Esophagus squamous epithelium (tissue), 5 donors: ENCODE data around the gene NUDT3. TPM values are rescaled to one million over a fixed set of nuclear protein-coding genes. Genes with fewer than 3 reads are reported as not detected.

Experiments
- DNase-seq: peaks from one replicate; lab custom pipeline; 2025; lab: John Stamatoyannopoulos, UW
- H3K27ac ChIP-seq, 4 donors: fragments of 200-600 bp; sonication (generic); one replicate each; pipeline ENCODE4 v1.5.1; 2016 to 2019; ENCODE audit warnings: mild to moderate bottlenecking in 1 of 4
- H3K27me3 ChIP-seq, 4 donors: fragments of 200-600 bp; sonication (generic); 1 replicate in 3 of 4; 2 replicates in 1 of 4; pipeline versions ENCODE4 v1.5.1 to v1.6.0; 2017 to 2021; ENCODE audit warnings: antibody characterized with exemption in 1 of 4
- H3K36me3 ChIP-seq, 3 donors: fragments of 200-600 bp; sonication (generic); one replicate each; pipeline ENCODE4 v1.5.1; 2016 to 2019
- H3K4me1 ChIP-seq, 3 donors: fragments of 200-600 bp; sonication (generic); one replicate each; pipeline ENCODE4 v1.5.1; 2017 to 2019
- H3K4me3 ChIP-seq, 4 donors: fragments of 200-600 bp; sonication (generic); 1 replicate in 3 of 4; 2 replicates in 1 of 4; pipeline ENCODE4 v1.5.1; 2016 to 2019; ENCODE audit warnings: mild to moderate bottlenecking in 2 of 4, moderate library complexity in 1 of 4
- H3K9me3 ChIP-seq, 3 donors: fragments of 200-600 bp; sonication (generic); one replicate each; pipeline ENCODE4 v1.5.1; 2016 to 2019
- POLR2A ChIP-seq, 4 donors: fragments of 450-650 bp; IDR thresholded peaks; one replicate each; pipeline ENCODE4 v1.6.1; 2017; ENCODE audit warnings: antibody characterized with exemption in 4 of 4, mild to moderate bottlenecking in 4 of 4, moderate library complexity in 3 of 4
- WGBS, 2 donors: methylation state at CpG; one replicate each; pipeline ENCODE4 v1.1.5; 2018; 5-methylcytosine and 5-hydroxymethylcytosine counted together
- intact Hi-C: fragments of 100-400 bp; cut with DNase I; formaldehyde crosslinking; loops from one replicate; pipeline ENCODE4 v1.15.0; 2022
- total RNA-seq, 4 donors: library from RNA; depleted of rRNA; stranded (reverse); fragments of >200 nt; gene quantifications; one replicate each; pipeline ENCODE4 v1.1.0, GENCODE V29; 2016
- TF ChIP-seq, protein P1 (sequence below), 6 experiments: fragments of 450-650 bp in 4 of 6; fragments of 200-600 bp in 2 of 6; sonication (generic) in 2 of 6; IDR thresholded peaks; one replicate each; pipeline ENCODE4 v1.5.1; 2016 to 2019; ENCODE audit warnings: antibody characterized with exemption in 6 of 6, mild to moderate bottlenecking in 4 of 6, moderate library complexity in 4 of 6
- donor health status: DM: yes; HTN: yes; CAD: no.

NUDT3 gene
- total RNA-seq, 4 donors from 2014 or later, result 14.9 to 33.4 (median 22.4) TPM

DNA sequence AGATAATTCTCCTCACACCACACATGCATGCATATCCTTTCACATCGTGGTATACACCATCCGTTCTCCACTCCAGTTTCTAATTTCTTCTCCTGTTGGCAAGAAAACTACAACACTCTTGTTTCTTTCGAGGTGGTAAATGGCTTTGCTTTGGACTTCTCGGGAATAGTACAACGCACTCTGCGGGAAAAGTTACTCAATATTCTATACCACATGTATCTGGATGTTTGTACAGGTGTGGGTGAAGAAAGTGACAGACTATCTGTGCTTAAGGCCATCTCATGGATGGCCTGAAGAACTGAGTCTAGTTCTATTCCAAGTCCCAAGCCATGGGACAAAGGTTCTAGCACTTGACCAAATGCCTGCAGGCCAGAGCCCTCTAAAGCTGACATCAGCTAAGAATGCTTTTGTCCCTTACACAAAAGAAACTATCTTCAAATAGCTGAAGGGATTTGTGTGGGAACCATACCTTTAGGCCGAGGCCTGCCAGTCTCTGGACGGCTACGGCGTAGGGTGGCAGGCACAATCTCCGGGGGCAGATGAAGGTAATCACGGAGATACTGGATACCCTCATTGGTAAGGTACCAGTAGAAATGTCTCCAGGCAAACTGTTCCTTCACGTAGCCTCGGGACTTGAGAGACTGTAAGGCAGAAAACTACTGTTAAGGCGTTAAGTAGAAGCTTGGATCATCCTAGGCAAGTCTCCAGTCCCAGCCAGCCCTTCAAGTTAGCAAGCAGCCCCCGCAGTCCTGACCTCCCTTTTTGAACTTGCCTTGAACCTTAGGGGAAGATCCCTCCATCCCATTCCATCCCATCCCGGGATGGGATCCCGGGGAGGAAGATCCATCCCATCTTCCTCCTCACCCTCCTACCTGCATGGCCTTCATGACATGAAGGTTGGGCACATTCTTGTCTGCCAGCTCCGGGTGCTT lies 32.0 kb upstream of the NUDT3 start:
- TF ChIP-seq POLR2A (IDR thresholded peaks at IDR 0.05), result no peak
- TF ChIP-seq, protein P1, sequence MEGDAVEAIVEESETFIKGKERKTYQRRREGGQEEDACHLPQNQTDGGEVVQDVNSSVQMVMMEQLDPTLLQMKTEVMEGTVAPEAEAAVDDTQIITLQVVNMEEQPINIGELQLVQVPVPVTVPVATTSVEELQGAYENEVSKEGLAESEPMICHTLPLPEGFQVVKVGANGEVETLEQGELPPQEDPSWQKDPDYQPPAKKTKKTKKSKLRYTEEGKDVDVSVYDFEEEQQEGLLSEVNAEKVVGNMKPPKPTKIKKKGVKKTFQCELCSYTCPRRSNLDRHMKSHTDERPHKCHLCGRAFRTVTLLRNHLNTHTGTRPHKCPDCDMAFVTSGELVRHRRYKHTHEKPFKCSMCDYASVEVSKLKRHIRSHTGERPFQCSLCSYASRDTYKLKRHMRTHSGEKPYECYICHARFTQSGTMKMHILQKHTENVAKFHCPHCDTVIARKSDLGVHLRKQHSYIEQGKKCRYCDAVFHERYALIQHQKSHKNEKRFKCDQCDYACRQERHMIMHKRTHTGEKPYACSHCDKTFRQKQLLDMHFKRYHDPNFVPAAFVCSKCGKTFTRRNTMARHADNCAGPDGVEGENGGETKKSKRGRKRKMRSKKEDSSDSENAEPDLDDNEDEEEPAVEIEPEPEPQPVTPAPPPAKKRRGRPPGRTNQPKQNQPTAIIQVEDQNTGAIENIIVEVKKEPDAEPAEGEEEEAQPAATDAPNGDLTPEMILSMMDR (IDR thresholded peaks at IDR 0.05), result no peak
- no peak for DNase-seq
- Histone ChIP-seq H3K4me1 (peaks cover 14 to 44% (median 25%) of the 10 kb centered on the region in 3 donors), H3K36me3 (peaks cover 27 to 55% (median 45%) of the 10 kb centered on the region in 3 donors), H3K4me3 (peak overlapping the region; percentile 52 to 80 (median 71)), H3K27me3 (no peaks in the 10 kb centered on the region), H3K9me3 (no peaks in the 10 kb centered on the region), H3K27ac (peak overlapping the region; percentile 79 to 91 (median 85))
- 50 to 55% methylated on average over 19 of the region's 19 CpGs for WGBS, 2 donors
- intact Hi-C loops, result no loop called here

DNA sequence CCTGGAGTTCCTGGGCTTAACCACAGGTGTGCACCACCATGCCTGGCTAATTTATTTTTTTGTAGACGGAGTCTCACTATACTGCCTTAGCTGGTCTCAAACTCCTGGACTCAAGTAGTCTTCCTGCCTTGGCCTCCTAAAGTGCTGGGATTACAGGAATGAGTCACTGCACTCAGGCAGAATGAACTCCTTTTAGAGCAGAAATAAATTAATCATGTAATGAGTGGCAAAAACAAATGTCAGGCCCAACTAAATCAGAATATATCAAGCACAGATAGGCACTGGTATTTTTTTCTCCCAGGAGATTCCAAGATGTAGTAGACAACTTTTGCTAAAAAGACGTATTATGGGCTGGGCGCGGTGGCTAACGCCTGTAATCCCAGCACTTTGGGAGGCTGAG lies 30.8 kb upstream of the NUDT3 start:
- no peak for DNase-seq
- Histone ChIP-seq H3K4me1 (peaks cover 14 to 44% (median 25%) of the 10 kb centered on the region in 3 donors), H3K4me3 (no peak overlapping the region), H3K27me3 (no peaks in the 10 kb centered on the region), H3K36me3 (peaks cover 27 to 67% (median 57%) of the 10 kb centered on the region in 3 donors), H3K9me3 (no peaks in the 10 kb centered on the region), H3K27ac (peak overlapping the region in 2 of 4 donors; percentile 9 to 90)
- WGBS, 2 donors, result 62 to 85% methylated on average over 5 of the region's 5 CpGs
- no peak for TF ChIP-seq POLR2A (IDR thresholded peaks at IDR 0.05)
- TF ChIP-seq, protein P1 (IDR thresholded peaks at IDR 0.05), result no peak
- intact Hi-C loops, result no loop called here

DNA sequence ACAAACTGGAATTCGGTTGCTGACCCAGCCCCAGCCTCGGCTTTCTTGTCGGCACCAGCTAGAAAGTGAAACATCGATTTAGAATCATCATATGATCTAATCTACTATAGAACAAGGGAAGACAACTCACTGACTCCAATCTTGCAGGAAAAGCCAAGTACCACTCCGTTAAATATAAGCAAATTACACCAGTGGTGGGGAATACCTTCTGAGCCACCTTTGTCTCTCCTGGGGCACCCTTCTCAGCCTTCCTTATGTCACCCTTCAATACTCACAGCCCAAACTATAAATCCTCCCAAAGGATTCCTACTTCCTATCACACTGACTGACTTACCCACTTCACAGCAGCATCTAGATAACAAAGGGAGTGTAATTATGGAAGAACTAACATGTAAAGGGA lies 25.9 kb upstream of the NUDT3 start:
- Histone ChIP-seq H3K36me3 (peaks cover 27 to 76% (median 61%) of the 10 kb centered on the region in 3 donors), H3K4me3 (no peak overlapping the region)
- intact Hi-C loops, result loop anchor here (5.0 kb wide), 2 partner anchors 166 to 221 kb away; no protein-coding TSS in a partner anchor

DNA sequence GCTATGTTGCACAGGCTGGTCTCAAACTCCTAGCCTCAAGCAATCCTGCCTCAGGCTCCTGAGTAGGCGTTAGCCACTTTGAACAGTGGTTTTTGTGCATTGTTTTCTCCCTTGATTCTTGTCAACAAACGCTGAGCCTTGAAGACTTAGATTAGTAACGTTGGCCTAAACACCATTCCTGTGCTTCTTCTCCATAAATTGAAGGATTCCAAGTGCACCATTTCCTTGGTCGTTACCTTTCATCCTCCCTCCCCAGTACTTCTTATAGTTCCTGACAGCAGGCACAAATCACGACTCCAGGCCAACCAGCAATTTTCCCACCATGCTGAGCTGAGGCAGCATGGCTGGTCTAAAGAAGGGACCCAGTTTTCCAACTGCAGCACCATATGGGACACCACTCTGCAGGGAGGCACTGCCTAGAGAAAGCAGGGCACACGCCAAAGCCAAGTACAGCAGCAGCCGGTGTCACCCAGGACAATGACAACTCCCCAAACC lies 24.5 kb upstream of the NUDT3 start:
- H3K27me3 ChIP-seq, result no peaks in the 10 kb centered on the region
- WGBS, 2 donors, result 37 to 59% methylated on average over 6 to 7 of the region's 7 CpGs
- peaks cover 16 to 62% (median 47%) of the 10 kb centered on the region in 3 donors for H3K36me3 ChIP-seq
- TF ChIP-seq, protein P1 (IDR thresholded peaks at IDR 0.05), result no peak
- TF ChIP-seq POLR2A (IDR thresholded peaks at IDR 0.05), result no peak
- peaks cover 6 to 30% (median 9%) of the 10 kb centered on the region in 3 donors for H3K4me1 ChIP-seq
- H3K4me3 ChIP-seq, result no peak overlapping the region
- no peaks in the 10 kb centered on the region for H3K9me3 ChIP-seq
- no peak for DNase-seq
- intact Hi-C loops, result loop anchor here (5.0 kb wide), 2 partner anchors 165 to 220 kb away; no protein-coding TSS in a partner anchor
- H3K27ac ChIP-seq, result no peak overlapping the region

More for the DNA sequence above, 25.9 kb upstream of the NUDT3 start:
- TF ChIP-seq POLR2A (IDR thresholded peaks at IDR 0.05), result no peak
- TF ChIP-seq, protein P1 (IDR thresholded peaks at IDR 0.05), result no peak
- WGBS, 2 donors, result 55 to 71% methylated on average over 5 of the region's 5 CpGs
- Histone ChIP-seq H3K27ac (no peak overlapping the region), H3K27me3 (no peaks in the 10 kb centered on the region), H3K4me1 (peaks cover 6 to 40% (median 17%) of the 10 kb centered on the region in 3 donors), H3K9me3 (no peaks in the 10 kb centered on the region)
- DNase-seq, result no peak
